ENCODE data around the gene XYLB.

- TF ChIP-seq CTCF (IDR thresholded peaks at IDR 0.05) (no peak), EP300 (IDR thresholded peaks at IDR 0.05) (no peak)
Observed at GRCh38 chr3:38379201-38379770, 32.7 kb downstream of the XYLB start.
